ENCODE results near the gene RBMS3. TPM values are rescaled to one million over a fixed set of nuclear protein-coding genes. Genes with fewer than 3 reads are reported as not detected.
A peak's percentile ranks its signal among the peaks of the same experiment; 100 is the strongest.
"Not testable (repeated sequence)": the region's sequence is repeated elsewhere in the genome, so short reads cannot be mapped to it uniquely, and the experiment has no call there.

Gene RBMS3
- polyA plus RNA-seq, 1 donor, result 27.7 TPM

DNA sequence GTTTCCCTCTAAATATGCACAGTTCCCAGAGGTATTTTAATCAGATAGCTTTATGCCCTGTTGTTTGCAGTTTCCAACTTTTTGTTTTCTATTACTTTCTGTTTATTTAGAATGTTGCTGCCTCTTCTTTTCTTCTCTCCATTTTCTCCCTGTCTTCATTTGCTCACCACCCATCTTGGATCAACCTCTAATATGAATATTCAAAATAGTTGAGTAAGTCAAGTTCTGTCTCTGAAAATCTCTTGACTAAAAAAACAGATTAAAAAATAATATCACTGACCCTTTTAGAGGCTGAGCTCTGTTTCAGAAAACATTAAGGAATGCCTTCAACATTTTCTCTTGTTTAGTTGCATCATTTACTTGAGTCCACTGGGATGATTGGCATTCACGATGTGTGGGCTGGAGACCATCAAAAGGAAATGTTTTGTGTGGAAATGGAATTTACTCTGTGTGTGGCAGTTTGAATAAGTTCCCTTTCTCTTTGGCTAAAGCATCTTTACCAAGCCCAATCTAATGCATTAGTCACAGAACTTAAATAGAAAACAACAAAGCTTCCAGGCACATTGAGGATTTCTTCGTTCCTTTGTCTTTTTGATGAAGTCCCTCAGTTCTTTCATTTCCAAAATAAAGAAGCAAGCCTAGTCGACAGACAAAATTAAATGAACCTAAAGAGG is 691.6 kb downstream of the RBMS3 start:
- DNase-seq, result peak; percentile 11

DNA sequence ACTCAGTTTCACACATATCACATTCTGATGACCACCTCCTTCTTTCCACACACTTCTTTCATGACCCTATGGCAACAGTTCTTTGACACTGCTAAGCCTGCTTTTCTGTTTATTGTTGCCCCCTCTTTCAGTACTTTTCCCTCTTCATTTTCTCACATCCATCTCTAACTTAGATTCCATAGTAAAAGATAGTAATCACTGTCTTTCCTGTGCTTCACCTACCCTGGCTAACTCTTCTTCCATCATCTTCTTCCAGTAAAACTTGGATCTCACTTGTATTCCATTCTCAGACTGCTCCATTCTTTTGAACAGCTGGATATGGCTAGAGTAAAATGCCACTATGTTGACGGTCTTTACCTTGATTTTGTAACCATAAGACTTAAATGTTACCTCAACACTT is 692.9 kb downstream of the RBMS3 start:
- DNase-seq, result no peak

DNA sequence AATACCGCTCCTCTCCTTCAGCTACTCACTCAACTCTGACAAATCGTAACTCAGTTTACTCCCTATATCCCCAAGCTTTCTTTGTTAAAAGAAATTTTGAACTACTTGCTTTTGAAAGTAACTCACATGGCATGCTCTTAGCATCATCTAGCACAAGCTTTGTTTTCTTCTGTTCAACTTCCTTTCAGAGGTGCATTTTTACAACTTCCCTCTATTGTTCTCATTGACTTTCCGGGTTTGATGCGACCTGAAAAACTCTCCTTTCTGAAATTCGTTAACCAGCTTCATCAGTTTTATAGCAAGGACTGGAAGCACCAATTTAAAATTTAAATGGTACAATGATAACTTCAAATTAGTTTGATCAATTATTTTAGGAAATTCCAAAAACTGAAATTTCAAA is 696.0 kb downstream of the RBMS3 start:
- no peak for DNase-seq

DNA sequence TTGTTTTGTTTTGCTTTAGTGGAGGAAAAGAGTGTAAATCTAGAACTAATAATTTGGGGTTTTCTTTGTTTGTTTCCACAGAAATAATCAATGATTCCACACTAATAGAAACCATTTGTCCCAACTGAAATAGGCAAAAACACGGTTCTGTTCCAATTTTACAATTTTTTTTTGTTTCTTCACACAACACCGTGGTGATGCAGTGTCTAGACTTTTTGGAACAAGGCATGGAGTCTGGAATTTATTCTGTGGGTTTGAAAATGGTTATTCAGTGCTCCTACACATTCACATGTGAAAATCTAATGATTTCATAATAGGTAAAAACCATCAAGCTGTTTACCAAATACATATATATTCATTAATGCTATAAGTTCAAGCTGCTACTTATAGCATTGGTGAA is 696.5 kb downstream of the RBMS3 start:
- DNase-seq, result no peak

DNA sequence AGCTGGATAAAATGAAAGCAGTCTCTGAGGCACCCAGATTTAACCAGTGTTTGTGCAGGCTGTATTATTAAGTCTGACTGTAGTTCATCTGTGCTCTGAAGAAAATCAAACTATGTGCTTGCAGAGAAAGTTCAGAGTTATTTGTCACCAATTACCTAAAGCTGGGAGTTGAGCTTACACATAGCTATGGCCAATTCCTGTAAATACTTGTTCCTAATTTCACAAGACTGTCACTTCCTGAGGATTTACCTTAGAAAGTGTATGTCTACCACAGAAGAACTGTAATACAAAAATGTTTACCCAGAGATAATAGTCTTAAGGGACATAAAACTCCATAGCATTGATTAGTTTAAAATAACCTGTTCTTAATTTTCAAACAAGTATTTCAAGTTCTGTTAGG is 697.2 kb downstream of the RBMS3 start:
- no peak for DNase-seq

DNA sequence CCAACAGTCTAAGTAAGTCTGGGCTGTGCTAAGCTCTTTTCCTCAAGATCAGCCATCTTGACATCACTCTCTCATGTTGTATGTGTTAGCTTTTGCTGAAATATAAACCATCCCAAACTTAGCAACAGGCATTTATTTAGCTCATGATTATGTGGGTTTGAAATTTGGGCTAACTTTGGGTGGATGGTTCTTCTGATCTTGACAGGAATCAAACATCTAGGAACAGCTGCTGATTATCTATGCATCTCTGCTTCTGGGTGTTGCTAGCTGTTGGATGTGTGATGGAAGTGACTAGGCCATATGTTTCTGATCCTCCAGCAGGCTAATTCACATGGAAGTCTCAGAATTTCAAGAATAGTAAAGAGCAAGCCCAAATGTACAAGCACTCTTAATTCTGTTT is 710.3 kb downstream of the RBMS3 start:
- DNase-seq, result no peak

DNA sequence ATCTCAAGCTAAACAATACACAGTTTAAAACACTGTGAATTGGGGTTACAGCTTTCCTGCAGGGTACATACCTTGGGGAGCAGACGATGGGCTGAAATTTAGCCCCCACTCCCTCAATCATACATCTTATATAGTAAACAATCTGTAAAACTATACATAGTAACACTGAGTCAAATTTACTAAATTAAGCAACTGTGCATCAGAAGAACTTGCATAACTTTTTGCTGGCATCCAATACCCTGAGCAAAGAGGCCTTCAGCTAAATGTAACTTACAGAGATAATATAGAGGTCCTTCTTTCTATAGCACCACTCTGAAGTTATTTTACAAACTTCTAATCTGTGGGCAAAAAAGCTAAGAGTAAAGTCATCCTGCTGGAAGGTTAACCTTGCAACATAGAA is 721.9 kb downstream of the RBMS3 start:
- DNase-seq, result no peak

DNA sequence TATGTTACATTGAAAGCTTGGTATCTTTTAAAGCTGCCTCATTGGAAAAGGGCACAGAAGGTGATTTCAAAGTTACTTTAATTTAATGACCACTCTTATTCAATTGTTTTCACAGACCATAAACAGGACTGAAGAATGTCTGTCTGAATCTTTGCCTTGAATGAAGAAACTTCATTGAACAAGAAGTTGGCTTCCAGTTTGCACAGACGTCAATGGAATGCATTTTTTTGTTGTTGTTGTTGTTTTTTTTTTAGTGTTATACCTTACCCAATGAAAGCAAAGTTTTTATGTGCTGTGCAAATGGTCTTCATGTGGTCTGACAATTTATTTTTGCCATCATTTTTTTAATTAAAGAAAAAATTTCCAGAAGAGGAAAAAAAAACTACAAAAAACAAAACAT is 722.9 kb downstream of the RBMS3 start:
- DNase-seq, result no peak

DNA sequence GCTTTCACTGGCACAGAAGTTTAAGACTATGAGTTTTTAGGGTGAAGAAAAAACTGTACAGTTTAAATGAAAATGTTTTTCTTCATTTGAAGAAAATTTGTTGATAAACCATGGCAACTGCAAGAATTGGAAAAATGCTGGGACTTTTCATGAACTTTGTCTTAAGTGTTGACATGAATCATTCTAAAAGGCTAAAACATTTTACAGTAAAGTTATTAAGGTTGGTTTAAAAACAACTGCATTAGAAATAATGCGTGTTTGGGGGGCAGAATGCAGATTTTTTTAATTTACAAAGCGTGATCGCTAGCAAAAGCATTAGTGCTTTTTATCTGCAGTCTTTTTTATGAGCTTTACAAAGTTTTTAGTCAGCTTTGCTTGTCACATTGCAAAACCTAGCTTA is 723.6 kb downstream of the RBMS3 start:
- no peak for DNase-seq

DNA sequence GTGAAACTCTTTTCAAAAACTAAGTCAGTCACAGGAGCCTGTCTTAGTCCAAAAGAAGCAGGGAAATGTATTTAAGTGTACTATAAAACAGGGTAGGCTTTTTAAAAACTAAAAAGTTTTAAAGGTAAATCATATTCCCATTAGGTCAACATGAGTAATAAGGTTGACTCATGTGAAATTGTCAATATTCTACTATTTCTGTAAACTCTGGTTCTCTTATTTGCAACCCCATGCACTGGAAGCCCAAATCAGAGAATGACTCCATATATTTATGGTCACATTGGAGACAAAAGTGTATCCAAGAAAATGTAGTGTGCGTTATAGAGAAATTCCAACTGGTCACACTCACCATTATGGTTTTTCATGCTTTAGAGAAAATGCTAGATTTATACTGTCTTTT is 725.2 kb downstream of the RBMS3 start:
- DNase-seq, result no peak

DNA sequence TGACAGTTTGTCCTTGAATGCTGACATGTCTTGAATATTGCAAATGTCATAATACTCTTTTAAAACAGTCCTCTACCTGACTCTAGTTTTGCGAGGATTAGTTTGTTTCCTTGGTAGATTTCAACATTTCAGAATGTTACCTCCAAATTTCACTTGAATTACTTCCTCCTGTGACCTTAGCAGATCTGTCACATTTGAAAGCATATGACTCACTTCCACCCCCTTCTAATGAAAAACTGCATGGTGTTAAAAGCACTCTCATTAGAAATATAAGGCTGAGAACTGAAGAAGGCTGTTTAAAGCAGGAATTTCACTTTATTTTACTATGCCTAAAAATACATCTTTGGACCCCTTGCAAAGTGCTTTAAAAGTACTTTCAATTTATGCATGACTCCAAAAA is 726.8 kb downstream of the RBMS3 start:
- no peak for DNase-seq

DNA sequence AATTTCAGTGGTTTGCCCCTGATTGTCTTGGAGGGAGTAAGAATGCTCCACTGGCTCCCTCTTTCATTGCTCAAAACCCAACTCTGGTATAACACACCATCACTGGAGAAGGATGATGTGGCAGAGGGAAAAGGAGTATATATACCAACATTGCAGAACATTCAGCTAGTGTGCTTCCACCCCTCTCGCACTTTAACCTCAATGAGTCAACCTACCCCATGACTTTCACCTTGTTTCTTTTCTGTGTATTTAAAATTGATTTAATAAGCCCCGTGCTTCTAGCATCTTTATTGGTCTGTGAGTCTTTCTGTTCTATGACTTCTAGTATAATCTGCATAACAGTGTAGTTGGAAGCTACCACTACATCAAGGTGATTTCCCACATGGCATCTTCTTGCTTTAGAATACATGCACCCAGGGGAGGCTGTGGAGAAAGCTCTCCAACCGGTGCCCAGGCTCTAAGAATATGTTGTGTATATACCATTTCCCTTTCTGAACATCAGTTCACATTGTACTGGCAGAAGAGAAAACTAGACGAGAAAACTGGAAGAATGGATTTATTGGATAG is 730.4 kb downstream of the RBMS3 start:
- DNase-seq, result no peak

DNA sequence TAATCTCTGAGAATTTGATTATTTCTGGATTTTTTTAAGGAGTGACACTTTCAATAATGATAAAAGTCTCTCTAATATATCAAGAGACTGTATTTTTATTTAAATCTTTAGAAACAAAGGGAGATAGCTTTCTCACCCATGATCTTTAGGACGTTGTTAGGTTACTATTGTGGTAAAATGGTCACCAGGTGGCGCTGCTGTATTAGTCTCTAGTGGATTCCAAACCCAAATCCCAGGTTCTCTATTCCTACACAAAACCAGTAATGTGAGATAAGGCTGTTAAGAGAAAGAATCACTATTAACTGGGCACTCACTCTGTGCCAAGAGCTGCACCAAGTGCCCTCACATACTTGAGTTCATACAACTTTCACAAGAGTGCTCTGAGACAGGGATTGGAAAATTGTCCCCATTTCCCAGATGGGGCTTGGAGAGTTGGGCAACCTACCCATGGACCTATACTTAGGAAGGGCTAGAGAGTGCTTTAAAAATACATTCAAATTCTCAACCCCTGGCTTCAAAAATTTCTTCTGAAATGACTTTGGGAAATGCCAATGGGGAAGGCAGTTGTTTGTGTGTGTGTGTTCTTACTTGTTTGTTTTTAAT is 732.2 kb downstream of the RBMS3 start:
- peak; percentile 36 for DNase-seq

DNA sequence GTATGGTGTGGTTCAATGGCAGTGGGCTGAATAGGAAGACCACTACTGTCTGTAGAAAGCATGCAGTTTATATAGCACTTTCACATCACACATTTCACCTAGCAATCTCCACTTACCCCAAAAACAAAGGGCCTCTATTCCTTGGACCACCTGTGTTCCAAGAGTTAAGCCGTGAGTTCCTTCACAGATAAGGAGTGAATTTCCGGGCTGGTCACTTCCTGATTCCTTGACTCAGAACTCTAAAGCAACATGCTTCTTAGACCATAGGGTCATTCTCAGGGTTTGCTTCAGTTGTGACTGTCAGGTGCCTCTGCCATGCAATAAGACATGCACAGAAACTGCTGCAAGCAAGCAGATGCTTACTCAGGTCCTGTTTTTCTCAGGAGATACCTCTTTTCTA is 737.0 kb downstream of the RBMS3 start:
- DNase-seq, result no peak

DNA sequence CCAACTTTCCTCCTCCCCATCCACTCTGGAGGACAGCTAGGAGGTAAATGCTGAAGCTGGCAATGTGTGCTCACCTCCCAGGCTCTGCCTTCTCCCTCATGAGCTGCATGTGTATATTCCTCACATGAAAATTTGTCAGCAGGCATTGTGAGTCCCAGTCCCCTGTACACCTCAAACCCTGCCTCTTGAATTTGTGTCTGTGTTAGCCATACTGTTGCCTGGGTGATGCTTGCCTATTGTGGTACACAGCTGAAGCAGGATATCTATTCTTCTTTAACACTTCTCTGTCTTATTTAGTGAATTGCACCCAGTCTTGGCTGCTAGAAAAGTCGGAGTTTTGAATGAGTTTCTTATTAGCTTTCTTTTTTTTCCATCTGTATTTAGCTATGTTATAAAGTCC is 739.5 kb downstream of the RBMS3 start:
- no peak for DNase-seq

DNA sequence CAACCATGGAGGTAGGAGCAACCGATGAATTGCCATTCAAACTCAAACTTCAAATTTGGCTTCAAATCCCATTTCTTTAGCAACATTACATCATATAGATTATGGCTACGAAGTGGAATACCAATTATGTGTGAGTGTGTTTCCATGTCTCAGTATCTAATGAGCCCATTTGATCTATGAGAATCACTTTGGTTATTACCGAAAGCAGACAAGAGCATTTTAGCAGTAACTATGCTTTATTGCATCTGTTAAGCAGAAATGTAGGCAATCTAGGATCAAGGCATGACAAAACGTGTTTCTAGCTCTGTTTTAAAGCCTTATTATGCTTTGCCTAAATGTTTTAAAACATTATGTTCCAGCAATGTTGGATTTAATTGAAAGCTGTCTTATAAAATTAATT is 743.6 kb downstream of the RBMS3 start:
- DNase-seq, result no peak

DNA sequence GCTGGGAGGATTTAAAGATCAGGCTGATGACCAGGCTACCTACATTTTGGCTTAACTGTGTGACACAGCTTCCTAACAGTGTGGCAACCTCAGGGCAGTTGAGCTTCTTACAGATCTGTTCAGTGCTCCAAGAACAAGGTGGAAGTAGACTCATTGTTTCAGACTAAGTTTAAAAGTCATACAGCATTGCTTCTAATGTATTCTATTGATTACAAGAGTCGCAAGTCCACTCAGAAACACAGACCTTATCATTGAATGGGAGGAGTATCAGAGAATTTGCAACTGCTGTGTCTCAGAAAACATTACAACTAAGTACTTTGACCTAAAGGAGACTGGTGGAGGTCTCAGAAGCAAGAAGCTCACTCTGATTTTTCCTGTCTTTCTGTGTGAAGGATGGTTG is 746.0 kb downstream of the RBMS3 start:
- no peak for DNase-seq

DNA sequence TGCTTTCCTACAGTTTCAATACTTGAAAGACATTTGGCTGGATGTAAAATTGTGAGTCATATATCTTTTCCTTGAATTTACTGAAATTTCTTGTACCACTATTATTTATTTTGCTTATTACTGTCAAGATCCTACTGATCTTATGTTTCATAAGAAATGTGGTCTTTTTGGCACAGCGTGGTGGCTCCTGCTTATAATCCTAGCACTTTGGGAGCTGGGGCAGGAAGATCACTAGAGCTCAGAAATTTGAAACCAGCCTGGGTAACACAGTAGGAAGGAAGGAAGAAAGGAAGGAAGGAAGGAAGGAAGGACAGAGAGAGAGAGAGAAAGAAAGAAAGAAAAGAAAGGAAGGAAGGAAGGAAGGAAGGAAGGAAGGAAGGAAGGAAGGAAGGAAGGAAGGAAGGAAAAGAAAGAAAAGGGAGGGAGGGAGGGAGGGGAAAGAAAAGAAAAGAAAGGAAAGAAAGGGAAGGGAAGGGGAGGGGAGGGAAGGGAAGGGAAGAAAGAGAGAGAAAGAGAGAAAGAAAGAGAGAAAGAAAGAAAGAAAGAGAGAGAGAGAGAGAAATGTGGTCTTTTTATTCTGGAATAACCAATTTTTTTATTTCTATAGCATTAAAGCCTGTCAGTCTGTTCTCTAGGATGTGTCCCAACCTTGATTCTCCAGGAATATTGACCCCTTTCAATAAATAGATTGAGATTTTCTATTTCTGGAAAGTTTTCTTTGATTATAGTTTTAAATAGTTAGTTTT is 753.5 kb downstream of the RBMS3 start:
- no peak for DNase-seq

DNA sequence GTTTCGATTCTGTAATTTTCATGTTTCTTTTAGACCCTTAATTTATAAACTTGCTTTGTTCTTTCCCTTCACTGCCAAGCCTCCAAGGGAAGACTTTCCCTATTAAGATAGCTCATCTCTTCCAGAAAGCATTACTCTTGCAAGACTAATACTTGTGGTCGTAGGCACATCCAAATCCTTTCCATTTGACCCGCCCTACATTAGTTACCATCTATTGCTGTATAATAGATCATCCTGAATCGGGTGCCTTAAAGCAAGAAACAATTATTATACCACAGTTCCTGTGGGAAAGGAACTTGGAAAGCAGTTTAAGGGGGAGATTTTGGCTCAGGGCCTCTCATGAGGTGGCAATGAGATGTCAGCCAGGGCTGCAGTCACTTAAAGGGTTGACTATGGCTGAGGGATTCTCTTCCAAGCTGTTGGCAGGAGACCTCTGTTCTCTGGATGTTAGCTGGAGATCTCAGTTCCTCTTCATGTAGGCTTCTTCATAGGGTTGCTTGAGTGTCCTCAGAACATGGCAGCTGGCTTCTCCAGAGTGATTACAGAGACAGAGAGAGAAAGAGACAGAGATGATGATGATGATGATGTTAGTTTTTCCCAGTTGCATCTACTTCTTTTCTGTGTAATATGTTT is 755.2 kb downstream of the RBMS3 start:
- no peak for DNase-seq

DNA sequence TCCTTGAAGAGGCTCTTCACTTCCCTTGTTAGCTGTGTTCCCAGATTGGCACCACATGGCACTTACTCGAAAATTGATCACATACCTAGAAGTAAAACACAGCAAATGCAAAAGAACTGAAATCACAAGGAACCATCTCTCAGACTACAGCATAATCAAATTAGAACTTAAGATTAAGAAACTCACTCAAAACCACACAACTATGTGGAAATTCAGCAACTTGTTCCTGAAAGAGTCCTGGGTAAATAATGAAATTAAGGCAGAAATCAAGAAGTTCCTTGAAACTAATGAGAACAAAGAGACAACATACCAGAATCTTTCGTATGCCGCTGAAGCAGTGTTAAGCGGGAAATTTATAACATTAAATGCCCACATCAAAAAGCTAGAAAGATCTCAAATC is 759.3 kb downstream of the RBMS3 start:
- no peak for DNase-seq

DNA sequence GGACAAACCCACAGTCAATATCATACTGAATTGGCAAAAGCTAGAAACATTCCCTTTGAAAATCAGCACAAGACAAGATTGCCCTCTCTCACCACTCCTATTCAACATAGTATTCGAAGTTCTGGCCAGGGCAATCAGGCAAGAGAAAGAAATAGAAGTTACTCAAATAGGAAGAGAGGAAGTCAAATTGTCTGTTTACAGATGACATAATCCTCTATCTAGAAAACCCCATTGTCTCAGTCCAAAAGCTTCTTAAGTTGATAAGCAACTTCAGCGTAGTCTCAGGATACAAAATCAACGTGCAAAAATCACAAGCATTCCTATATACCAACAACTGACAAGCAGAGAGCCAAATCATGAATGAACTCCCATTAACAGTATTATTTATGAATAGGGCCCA is 760.6 kb downstream of the RBMS3 start:
- not testable (repeated sequence) for DNase-seq

DNA sequence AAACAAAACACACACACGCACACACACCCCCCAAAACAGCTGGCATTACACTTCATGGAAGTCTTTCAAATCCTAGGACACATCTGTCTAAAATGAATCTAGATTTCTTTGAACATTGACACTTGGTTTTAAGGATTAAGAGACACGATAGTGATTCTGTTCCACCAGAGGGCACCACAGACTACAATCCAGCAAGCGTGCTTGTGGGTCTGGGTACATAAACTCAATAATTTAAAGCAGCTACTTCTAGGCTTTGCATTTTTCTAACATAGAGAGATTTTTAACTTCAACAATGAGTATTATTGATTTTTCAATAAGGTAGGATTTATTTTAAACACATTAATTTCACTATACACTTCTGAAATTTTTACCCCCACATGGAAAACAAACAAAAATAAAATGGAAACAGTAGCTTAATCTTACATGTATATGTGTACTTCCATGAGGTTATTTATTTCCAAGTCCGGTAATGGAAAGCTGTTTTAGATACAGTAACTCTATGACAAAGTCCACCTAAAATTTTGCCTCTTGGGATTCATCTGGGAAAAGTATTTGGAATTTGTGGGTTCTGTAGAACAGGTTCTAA is 761.5 kb downstream of the RBMS3 start:
- peak; percentile 62 for DNase-seq
